Fibroblast of skin of back (primary cell): ENCODE results near the gene FLT3.
A peak's percentile ranks its signal among the peaks of the same experiment; 100 is the strongest.

Experiments
- DNase-seq: peaks from one replicate; pipeline ENCODE4 v3.0.0-alpha.2; 2013

FLT3 gene

DNA sequence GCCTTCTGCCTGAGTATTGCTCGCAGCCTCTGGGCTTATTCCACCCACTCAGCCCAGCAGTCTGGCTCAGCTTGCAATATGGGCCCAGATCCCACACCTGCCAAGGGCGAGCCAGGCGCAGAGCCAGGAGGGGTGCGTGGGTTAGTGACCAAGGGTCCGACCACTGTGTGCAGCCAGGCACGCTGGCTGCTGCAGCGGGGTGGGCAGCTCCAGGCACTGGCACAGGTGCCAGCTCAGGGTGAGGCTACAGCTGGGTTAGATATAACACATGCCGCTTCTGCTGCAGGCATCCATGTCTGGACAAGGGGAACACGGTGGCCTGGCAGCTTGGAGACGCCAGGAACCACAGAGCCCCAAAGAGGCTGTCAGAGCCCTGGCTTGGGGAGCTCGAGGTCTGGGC, 99.3 kb downstream of the FLT3 start:
- DNase-seq, result no peak

DNA sequence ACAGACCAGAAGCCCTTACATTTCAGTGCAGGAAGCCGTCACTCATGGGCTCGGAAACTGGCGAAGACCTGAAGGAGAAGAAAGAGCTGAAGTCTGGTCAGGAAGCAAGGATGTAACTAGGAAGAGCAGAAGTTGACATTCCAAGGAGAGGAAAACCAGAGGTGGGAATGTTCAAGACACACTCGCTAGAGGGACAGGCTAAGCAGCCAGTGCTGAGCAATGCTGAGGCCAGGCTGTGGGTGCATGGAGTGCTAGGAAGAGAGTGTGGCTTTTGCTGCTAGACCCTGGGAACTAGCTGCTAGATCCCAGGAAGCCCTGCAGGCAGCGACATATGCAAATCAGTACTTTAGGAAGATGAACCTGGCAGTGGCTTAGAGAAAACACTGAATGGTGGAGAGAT, 99.8 kb downstream of the FLT3 start:
- no peak for DNase-seq

DNA sequence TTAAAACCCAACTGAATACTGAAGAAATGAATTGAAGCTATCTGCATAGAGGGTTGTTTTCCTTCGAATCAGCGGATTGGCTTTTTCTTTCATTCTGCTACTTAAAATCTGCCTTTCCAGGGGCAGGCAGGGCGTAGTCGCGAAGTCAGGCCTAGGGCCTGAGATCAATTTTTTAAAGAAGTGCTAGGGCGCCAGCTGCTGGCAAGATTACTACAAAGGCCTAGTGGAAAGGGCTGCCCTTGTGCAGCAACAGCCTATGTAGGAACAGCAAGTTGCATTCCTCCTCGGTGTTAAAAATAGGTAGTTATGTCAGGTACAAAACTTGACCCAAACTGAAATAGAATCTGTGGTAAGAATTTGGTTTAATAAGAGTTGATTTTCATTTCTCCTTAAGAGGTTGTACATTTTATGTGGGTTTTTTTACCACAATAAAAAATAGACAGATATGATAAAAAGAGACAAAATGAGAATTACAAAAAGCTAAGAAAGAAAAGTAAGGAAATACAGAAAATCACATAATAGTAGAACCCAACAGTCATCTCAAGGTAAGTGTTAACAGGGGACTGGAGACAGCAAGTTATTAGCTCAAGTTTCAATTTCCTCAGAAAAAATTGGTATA, 102.4 kb downstream of the FLT3 start:
- peak; percentile 23 for DNase-seq

DNA sequence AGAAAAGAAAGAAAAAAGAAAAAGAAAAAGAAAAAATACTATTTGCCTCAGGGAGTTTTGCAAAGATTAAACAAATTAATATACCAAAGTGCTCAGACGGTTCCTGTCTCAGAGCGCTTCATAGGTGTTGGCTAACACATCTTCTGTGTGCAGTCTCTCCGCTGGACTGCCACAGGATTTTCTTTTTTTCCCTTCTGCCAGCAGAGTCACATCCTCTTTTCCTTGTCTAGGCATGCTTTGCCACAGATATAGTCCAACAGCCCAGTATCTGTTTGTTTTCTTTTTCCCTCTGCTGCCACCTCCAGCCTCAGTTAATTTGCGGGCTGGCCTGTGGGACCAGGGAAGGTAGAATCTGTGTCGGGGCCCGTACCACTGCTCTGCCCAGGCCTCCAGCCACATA, 108.5 kb downstream of the FLT3 start:
- DNase-seq, result no peak

DNA sequence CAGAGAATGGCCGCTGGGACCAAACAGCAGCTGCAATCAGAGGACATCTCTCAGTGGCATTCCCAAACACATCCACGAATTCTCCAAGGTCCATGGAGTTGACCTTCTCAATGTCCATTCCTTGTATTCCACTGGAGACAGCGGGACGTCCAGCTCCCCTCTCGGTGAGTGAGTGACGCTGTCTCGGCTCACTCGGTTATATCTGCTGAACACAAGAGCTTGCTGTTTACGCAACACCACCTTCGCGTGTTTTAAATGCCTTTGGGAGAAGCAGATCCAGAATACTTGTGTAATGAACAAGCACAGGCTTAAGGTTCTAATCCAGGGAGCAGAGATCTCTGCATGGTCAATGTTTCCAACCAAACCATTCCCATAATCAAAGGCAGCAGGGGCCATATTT, 111.9 kb downstream of the FLT3 start, which contains the start of gene URAD:
Gene URAD (minus strand): TSS at position 174 of the 400 bp plus-strand sequence. CDS start 56 bp downstream, at position 118.
- no peak for DNase-seq

DNA sequence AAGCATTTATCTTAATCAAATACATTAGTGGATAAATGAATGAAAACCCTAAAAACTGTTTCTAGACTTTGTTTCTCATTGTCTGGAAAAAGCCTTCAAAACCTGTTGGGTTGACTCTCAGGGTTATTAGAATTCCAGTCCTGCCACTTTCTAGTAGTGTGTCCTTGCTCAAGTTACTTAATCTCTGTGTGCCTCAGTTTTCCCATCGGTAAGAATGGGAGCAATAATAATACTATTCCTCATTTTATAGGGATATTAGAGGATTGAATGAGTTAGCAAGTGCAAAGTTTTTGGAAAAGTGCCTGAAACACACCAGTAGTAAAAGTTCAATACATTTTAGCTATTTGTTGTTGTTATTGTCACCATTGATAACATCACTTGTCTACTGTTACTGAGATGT, 114.8 kb downstream of the FLT3 start:
- no peak for DNase-seq

DNA sequence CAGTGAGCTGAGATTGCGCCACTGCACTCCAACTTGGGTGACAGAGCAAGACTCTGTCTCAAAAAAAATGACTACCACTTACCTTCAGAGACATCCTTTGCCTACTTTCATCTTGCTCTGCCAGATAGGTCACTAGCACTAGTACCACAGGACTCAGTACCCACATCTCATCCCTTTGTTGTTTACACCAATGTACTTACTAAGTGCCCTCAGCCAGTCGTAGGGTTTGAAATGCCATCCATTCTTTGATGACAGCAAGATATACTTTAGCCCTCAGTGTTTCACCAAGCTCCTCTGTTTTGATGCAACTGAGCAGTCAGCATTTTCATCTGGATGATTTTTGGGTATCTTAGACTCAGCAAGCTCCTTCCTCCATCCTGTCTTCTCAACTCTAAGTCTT, 118.0 kb downstream of the FLT3 start:
- no peak for DNase-seq

DNA sequence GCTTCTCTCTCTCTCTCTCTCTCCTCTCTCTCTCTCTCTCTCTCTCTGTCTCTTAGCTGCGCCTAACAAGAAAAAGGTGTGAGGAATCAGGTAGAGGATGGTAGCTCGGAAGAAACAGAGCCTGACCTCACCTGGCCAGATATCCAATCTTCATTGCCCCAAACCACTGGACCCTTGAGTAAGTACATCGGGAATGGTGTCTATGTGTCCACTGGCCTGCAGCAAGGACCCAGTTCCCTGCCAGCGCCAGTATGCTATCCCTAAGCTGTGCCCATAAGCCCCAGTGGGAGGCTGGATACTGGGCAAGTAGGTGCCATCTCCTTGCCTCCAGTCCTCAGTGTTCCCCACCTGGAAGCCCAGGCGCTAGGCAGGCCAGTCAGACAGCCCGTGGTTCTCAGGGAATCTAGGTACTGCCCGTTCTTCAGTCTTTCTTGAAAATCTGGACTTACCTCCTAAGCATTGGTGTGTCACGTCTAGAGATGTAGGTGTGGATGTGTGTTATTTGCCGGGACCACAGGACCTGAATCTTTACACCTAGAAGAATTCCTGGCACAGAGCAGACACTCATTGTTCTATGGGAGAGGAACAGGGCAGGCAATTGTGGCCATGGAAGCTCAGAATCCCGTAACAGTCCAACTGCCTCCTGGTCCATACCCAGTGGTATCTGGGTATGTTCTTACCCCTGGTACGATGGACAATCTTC, 119.2 kb downstream of the FLT3 start:
- no peak for DNase-seq

DNA sequence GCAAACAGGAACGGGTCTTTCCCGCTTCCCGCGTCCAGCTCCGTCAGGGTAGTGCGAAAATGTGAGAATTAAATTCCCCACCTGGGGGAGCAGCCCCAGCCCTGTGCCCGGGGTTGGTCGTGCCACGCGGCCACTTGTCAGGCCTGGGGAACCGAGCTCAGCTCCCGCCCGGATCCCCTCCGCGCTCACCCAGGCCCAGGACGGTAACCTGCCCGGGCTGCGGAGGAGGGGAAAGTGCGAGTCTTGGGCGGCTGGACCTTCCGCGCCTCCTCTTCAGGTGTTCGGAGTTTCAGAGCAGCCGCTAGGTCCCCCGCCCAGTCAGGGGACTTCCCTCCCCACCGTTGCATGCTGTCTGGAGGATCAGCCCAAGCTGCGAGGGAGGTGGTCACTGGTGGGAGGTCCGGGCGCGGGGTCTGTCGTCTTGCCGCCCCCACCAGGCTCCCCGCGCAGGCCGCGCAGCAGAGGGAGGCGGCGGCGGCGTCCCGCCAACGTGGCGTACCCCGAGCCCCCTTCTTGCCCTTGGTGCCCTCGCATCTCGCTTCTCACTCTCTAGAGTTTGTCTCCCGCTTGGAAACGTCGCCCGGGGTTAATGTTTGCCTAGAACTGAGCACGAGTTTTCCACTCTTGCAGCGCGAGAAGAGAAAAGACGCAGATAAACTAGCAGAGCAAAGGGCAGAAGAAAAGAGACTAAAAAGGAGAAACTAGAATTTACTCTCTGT, 119.9 kb downstream of the FLT3 start:
- no peak for DNase-seq

DNA sequence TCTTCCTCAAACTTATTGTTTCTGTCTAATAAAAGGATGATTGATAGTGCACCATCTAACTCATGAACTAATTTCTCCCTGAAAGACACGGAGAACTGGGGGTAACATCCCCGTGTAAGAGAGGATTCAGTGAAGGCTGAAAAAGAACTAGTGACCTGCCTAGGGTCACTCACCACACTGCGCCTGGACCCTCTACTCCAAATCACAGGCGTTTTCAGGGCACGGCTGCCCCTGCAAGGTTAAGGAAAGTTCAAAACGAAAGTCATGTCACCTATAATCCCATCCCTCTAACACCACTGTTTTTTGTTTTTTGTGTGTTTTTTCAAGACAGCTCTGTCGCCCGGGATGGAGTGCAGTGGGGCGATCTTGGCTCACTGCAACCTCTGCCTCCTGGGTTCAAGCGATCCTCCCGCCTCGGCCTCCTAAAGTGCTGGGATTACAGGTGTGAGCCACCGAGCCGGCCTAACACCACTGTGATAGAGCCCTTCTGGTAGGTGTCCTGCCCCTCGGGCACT, 120.6 kb downstream of the FLT3 start:
- DNase-seq, result no peak

DNA sequence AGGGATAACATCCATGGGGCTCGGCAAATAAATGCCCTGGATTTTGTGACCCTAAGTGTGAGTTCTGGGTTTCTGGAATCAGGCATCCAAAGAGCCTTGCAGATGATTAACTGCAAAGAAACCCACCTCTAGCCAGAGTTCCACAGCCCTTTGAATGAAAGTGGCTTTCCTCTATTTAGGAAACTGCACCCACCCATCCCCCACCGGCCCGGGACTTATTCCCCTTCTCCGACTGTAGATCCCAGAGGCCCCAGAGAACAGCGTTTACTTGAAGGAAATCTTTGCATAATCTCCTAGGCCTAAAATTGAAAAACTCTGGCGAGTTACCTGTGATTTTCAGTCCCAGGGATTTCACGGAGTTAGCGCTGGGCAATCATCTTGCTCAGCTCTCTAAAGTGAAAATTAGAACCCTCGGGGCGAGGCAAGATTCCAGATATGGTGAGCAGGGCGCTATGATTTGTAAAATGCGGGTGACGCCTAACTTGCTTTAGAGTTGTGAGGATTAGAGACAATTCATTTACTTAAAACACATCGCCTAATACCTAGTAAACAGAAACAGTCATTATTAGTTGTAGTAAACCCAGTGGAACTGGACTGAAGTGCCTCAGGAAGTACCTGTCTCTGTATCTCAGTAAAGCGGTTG, 121.3 kb downstream of the FLT3 start:
- DNase-seq, result no peak

DNA sequence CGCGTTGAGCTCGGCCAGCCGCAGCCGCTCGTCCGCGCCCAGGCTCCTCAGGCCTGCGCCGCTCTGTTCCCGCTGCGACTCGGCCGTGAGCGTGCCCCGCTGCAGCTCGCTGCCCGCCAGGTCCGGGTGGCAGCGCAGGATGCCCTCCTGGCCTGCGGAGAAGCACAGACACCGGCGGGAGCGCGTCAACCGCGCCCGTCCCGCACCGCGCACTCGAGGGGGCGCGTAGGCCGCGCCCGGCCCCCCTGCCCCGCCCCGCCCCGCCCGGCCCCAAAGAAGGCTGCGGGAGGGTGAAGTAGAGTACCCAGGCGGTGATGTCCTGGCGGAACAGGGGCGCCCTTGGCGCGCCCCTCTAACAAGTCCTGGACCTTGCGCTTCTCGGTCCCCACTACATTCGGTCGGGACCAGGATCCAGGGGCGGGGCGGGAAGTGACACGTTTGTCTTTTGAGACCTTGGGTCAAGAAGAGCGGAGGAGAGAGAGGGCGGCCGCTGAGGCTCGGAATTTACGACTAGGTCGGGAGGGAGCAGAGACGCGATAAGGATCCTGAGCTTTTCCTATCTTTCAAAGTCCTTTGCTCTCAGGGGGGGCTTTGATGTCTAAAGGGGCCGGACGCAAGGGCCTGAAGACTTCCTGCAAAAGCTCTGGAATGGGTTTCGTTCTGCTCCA, 121.9 kb downstream of the FLT3 start:
- DNase-seq, result no peak

DNA sequence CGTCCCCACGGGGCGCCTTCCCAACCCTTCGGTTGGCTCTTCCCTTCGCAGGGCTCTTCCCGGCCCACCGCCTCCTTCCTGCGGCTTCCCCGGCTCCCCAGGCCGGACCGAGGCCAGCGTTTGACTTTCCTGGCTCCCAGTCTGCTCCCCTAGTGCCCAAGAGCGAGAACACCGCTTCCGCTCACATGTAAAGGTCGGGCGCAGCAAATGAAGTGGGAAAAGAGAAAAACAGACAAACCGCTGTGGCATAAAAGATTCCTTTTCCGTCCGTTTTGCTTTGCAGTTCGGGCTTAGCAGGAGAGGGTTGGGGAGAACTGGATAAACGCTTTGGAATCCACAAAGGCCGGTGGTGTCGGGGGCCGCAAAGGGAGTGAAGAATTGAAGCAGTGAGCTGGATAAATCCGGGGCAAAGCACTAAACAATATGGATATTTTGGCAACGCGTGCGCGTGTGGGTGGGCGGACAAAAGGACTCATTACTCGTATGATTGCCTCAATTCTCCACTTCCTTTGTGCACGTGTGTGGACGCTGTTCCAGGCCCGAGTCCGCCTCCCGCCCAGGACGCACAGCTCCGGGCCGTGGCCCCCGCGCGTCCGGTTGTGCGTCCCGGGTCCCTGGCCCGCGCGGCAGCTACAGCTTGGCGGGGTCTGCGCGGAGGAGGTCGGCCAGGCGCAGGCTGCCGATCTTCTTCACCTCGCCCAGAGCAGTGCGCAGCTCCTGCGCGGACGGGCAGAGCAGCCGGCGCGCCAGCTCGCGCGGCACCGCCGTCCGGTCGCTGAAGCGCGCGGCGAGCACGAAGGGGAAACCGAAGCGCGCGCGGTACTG, 122.7 kb downstream of the FLT3 start:
- DNase-seq, result no peak

DNA sequence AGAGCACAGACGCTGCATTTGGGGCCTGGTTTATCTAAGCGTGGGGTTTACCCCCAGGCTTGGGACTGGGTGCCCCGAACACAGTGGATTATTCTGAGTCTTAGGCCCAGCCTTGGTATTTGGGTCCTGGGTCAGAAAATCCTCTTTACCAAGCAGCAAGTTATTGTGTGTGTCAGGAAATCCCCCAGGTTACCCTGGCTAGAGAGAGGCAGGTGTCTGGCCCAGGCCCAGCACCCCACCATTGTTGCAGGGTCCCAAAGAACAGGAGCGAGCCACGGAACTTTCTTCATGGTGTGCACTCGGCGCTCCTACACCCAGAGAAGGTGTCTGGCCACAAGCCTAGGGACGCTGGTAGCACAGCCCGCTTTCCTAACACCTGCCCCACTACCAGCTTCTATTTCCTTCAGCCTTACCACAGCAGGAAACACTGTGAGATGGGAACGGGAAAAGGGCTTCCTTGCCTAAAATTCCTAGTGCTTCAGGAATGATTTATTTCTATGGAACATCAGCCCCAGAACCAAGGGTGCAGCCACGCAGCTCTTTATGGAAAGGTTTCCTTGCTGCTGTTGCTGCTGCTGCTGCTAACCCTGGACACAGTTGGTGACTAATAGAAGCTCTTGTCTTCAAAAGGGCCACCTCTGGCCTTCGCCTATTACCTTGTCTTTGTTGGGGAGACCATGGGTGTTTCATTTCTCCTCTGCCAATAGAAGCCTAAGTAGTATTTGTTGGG, 123.8 kb downstream of the FLT3 start:
- no peak for DNase-seq

DNA sequence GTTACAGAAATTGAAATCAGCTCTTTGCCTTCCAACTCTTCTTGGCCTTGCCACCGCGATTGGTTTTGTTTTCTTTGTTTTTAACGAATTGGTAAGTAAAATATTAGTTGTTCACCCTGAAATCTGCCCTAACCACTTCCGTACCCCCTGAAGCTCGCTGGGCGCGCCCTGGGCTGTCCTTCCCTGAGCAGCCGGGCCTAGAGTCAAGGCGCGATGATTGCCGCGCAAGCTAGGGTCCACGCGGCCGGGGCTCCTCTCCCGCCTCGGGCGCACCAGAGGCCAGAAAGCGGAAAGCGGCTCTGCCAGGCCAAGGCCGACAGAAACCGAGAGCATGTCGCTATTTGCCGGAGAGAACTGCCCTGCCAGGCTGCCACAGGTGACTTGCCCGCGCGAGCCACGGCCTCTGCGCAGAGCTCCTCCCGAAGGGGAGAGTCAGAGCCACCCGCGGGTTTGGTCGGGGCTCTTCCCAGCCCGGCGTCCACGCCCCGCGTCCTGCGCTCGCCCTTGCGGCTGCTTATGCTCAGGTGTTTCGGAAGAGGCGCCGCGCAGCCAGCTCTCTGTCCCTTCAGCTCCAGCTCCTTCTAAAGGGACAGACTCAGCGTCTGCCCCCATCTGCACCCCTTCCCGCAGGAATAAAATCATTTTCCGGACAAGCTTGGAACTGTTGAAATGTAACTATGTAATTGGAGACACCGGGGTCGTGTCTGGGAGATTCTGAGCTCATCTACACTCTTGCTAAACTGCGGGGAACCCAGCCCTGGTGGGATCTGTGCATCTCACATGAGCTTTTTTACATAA, 124.6 kb downstream of the FLT3 start:
- no peak for DNase-seq

DNA sequence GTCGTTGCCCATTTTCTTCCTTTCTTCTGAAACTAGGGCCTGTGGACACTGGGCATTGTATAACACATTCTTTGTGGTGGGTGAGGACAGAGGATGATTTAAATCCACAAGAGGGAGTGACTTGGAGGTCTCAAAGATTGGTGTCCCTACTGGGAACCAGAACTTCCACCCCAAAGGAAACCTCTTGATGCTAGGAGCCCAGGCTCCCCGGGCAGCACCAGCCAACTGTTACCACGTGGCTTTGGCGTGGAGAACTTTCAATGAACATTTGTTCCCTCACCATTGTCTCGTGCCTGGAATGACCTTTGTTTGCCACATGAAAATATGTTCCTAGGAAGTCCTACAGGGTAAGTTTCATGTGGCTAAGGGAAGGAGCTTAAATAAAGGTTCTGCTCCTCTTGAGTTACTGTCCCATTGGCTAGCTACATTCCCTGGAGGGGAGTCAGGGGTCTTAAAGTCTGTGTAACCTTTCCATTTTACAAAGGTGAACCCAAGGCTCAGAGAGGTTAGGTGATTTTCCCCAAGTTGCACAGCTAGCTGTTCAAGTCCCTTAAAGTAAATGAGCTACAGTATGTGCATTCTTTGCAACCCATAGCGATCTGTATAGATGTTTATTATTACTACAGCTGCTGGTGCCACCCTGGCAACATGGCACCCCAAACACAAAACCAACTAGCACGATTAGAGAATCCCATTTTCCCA, 126.3 kb downstream of the FLT3 start:
- DNase-seq, result no peak

DNA sequence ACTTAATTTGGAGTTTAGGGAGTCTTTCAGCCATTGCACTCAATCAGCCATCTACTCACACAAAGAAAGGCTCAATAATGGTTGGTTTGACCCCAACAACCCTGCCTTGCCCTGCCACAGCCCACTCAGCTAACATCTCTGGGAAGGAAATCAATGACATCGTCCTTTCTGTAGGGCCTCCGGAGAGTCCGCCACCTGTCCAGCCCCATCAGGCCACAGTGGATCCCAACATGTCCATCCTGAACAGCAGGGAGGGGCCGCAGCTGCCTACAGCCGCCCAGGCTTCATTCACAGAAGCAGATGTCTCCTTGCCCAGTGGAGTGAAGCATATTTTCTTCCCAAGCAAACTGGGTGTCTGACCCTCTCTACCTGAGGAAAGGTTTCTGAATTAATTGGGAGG, 127.1 kb downstream of the FLT3 start:
- no peak for DNase-seq

DNA sequence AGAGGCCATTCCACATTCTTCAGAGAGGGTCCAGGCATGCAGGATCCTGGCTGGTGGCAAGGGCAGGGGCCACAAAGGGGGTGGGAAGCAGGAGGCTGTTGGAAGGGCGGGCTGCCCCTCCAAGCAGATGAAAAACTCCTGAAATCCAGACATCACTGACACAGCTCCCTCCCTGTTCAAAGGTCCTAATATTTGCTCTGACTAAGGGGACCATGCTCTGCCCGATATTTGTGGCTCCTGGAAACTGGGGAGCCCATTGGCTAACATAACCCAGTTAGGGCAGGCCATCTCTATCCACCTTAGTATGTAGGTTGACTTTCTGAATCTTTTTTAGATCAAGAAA, 127.9 kb downstream of the FLT3 start:
- DNase-seq, result no peak

DNA sequence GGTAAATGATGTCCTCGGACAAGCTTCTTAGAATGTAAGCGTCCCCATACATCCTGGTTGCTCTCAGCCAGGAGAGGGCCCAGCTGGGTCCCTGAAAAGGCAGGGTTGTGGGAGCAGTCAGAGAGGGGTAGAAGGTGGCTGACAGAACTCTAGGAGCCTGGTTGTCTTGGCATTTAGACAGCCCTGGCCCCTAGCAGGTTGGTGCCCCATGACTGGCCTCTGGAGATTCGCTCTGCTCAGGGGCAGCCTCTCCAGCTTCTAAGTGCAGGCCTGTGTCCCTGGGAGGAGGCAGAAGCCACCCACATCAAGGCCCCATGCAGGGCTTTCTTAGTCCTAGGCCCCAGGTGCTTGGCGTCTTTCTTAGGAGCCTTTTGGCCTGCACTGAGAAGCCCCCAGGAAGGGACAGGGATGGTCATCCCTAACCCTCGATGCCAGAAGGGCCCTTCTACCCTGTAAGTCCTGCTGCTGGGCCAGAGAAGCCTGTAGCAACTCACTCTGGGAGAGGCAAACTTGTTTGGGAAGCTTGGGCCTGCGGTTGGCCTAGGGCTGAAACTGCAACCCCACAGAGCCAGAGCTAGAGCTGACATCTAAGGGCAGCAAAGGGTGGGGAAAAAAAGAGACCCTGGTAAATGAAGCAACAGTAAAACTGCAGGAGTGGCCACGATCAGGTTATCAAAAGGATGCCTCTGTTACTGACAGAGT, 128.4 kb downstream of the FLT3 start:
- DNase-seq, result no peak
